H9 (cell line): ENCODE results near the gene CASP4. TPM values are rescaled to one million over a fixed set of nuclear protein-coding genes. Genes with fewer than 3 reads are reported as not detected.

Experiments used
- DNase-seq: peaks from one replicate; pipeline ENCODE4 v3.0.0-alpha.2; 2017
- H2AFZ ChIP-seq: one replicate; pipeline ENCODE4 v1.6.1; 2013; ENCODE audit warnings: mild to moderate bottlenecking, low read length, control low read depth, moderate library complexity
- H2AK5ac ChIP-seq: 2 replicates; pipeline ENCODE4 v1.6.1; 2013; ENCODE audit warnings: low read length, control low read depth, mixed read lengths; ENCODE audit not compliant: insufficient read length
- H2BK120ac ChIP-seq: one replicate; pipeline ENCODE4 v1.6.1; 2013; ENCODE audit warnings: low read depth, mild to moderate bottlenecking, low read length, control low read depth, inconsistent platforms; ENCODE audit not compliant: poor library complexity, severe bottlenecking
- H2BK12ac ChIP-seq: 2 replicates; pipeline ENCODE4 v1.6.1; 2013; ENCODE audit warnings: low read length, control low read depth, mixed read lengths, low read depth; ENCODE audit not compliant: insufficient read length
- H2BK15ac ChIP-seq: 2 replicates; pipeline ENCODE4 v1.6.1; 2013; ENCODE audit warnings: low read depth, low read length, control low read depth
- H2BK20ac ChIP-seq: one replicate; pipeline ENCODE4 v1.6.1; 2013; ENCODE audit warnings: low read depth, mild to moderate bottlenecking, low read length, control low read depth, inconsistent platforms; ENCODE audit not compliant: poor library complexity, severe bottlenecking
- H2BK5ac ChIP-seq: 2 replicates; pipeline ENCODE4 v1.6.1; 2013; ENCODE audit warnings: low read length, control low read depth, mixed read lengths; ENCODE audit not compliant: insufficient read length
- H3K14ac ChIP-seq: 2 replicates; pipeline ENCODE4 v1.6.1; 2013; ENCODE audit warnings: low read length, control low read depth; ENCODE audit not compliant: insufficient read depth
- H3K18ac ChIP-seq: 2 replicates; pipeline ENCODE4 v1.6.1; 2013; ENCODE audit warnings: low read depth, mild to moderate bottlenecking, mixed read lengths, low read length, control low read depth; ENCODE audit not compliant: insufficient read length
- H3K23ac ChIP-seq: 2 replicates; pipeline ENCODE4 v1.6.1; 2013; ENCODE audit warnings: low read length, control low read depth, mixed read lengths, low read depth; ENCODE audit not compliant: insufficient read length
- H3K23me2 ChIP-seq: 2 replicates; pipeline ENCODE4 v1.6.1; 2013; ENCODE audit warnings: low read depth, mild to moderate bottlenecking, mixed read lengths, low read length, control low read depth; ENCODE audit not compliant: insufficient read length, poor library complexity, severe bottlenecking
- H3K27ac ChIP-seq: 2 replicates; pipeline ENCODE4 v1.5.1; 2013; ENCODE audit warnings: low read length, control low read depth, mixed read lengths, low read depth; ENCODE audit not compliant: insufficient read length
- H3K27me3 ChIP-seq: 2 replicates; pipeline ENCODE4 v1.6.1; 2013; ENCODE audit warnings: low read length, control low read depth, inconsistent platforms; ENCODE audit not compliant: insufficient read depth
- H3K4ac ChIP-seq: 2 replicates; pipeline ENCODE4 v1.6.1; 2013; ENCODE audit warnings: low read depth, mild to moderate bottlenecking, control low read depth, inconsistent platforms, low read length, moderate library complexity
- H3K4me1 ChIP-seq: 2 replicates; pipeline ENCODE4 v1.6.1; 2013; ENCODE audit warnings: low read length, control low read depth, inconsistent platforms; ENCODE audit not compliant: insufficient read depth
- H3K4me2 ChIP-seq: 2 replicates; pipeline ENCODE4 v1.6.1; 2013; ENCODE audit warnings: low read length, control low read depth, mixed read lengths; ENCODE audit not compliant: insufficient read length, insufficient read depth
- H3K56ac ChIP-seq: 2 replicates; pipeline ENCODE4 v1.6.1; 2013; ENCODE audit warnings: low read depth, mild to moderate bottlenecking, mixed read lengths, low read length, control low read depth; ENCODE audit not compliant: insufficient read length
- H3K79me1 ChIP-seq: 2 replicates; pipeline ENCODE4 v1.6.1; 2013; ENCODE audit warnings: low read depth, mild to moderate bottlenecking, moderate library complexity, low read length, control low read depth, inconsistent platforms; ENCODE audit not compliant: insufficient read depth, poor library complexity, severe bottlenecking
- H3K79me2 ChIP-seq: 2 replicates; pipeline ENCODE4 v1.6.1; 2013; ENCODE audit warnings: low read length, control low read depth, inconsistent platforms; ENCODE audit not compliant: insufficient read depth
- H3K9ac ChIP-seq: 2 replicates; pipeline ENCODE4 v1.6.1; 2013; ENCODE audit warnings: low read length, control low read depth, mixed read lengths; ENCODE audit not compliant: insufficient read length; ENCODE audit errors: extremely low read depth
- H3K9me3 ChIP-seq: one replicate; pipeline ENCODE4 v1.6.1; 2013; ENCODE audit warnings: low read depth, low read length, inconsistent platforms; ENCODE audit not compliant: control insufficient read depth
- H3T11ph ChIP-seq: one replicate; pipeline ENCODE4 v1.6.1; 2013; ENCODE audit warnings: mild to moderate bottlenecking, low read length, control low read depth, inconsistent platforms
- H4K20me1 ChIP-seq: one replicate; pipeline ENCODE4 v1.6.1; 2013; ENCODE audit not compliant: control insufficient read depth, insufficient read length, insufficient read depth
- H4K5ac ChIP-seq: 2 replicates; pipeline ENCODE4 v1.6.1; 2013; ENCODE audit warnings: low read depth, mild to moderate bottlenecking, mixed read lengths, low read length, control low read depth; ENCODE audit not compliant: insufficient read length
- H4K8ac ChIP-seq: replicated peaks from 2 replicates; pipeline ENCODE4 v1.6.1; 2013; ENCODE audit warnings: low read length, control low read depth, mixed read lengths, low read depth; ENCODE audit not compliant: insufficient read length
- H4K91ac ChIP-seq: 2 replicates; pipeline ENCODE4 v1.6.1; 2013; ENCODE audit warnings: low read depth, mild to moderate bottlenecking, moderate library complexity, mixed read lengths, low read length, control low read depth; ENCODE audit not compliant: insufficient read length
- H3K27ac Mint-ChIP-seq, 3 experiments: 2 replicates in 2 of 3; 3 replicates in 1 of 3; pipeline ENCODE4 v1.8.0; 2020 to 2021; ENCODE audit warnings: mixed read lengths in 3 of 3, mild to moderate bottlenecking in 1 of 3, moderate library complexity in 1 of 3
- H3K27me3 Mint-ChIP-seq: 2 replicates; pipeline ENCODE4 v1.8.0; 2021; ENCODE audit warnings: low read depth, mild to moderate bottlenecking, moderate library complexity, mixed read lengths
- H3K36me3 Mint-ChIP-seq, 3 experiments: 2 replicates in 2 of 3; 3 replicates in 1 of 3; pipeline ENCODE4 v1.8.0; 2020 to 2021; ENCODE audit warnings: low read depth in 3 of 3, mixed read lengths in 3 of 3; ENCODE audit not compliant: insufficient read depth in 1 of 3
- H3K4me1 Mint-ChIP-seq, 2 experiments: 2 replicates each; pipeline ENCODE4 v1.8.0; 2020; ENCODE audit warnings: mixed read lengths in 2 of 2
- H3K4me3 Mint-ChIP-seq, 2 experiments: 2 replicates in 1 of 2; 3 replicates in 1 of 2; pipeline ENCODE4 v1.8.0; 2020 to 2021; ENCODE audit warnings: mild to moderate bottlenecking in 2 of 2, mixed read lengths in 2 of 2, moderate library complexity in 1 of 2
- H3K9me3 Mint-ChIP-seq, 2 experiments: 2 replicates in 1 of 2; 3 replicates in 1 of 2; pipeline ENCODE4 v1.8.0; 2020; ENCODE audit warnings: mild to moderate bottlenecking in 2 of 2, mixed read lengths in 2 of 2, moderate library complexity in 1 of 2
- CTCF ChIP-seq: fragments of 200-600 bp; sonication (generic); conservative IDR thresholded peaks from 3 replicates; pipeline ENCODE4 v1.8.0; 2021; ENCODE audit warnings: antibody characterized with exemption, mild to moderate bottlenecking
- WGBS: extraction: QIAGEN DNeasy Blood & Tissue Kit; methylation state at CpG from one replicate; pipeline ENCODE4 v1.1.7; 2013; ENCODE audit warnings: missing lambda C conversion rate, low lambda C conversion rate, mixed read lengths; ENCODE audit not compliant: insufficient read length; ENCODE audit errors: extremely low coverage; 5-methylcytosine and 5-hydroxymethylcytosine counted together
- total RNA-seq: library from RNA; stranded (reverse); gene quantifications from 2 replicates; pipeline ENCODE4 v1.2.1, GENCODE V29; 2021

CASP4 gene
- total RNA-seq, 1 experiment from 2014 or later: not detected

- no peak overlapping the region for H3K4me3 Mint-ChIP-seq
- no peak for TF ChIP-seq CTCF
- H3K23ac ChIP-seq: no peak overlapping the region
- H2BK20ac ChIP-seq: no peak overlapping the region
- H3K9me3 Mint-ChIP-seq: no peaks in the 10 kb centered on the region; a peak in 1 of 5 replicates
- H2BK15ac ChIP-seq: no peak overlapping the region
- H3K27me3 ChIP-seq: no peaks in the 10 kb centered on the region
- H3K79me1 ChIP-seq: no peaks in the 10 kb centered on the region
- no peak overlapping the region for H2BK120ac ChIP-seq
- H3K9me3 ChIP-seq: no peaks in the 10 kb centered on the region
- H3K23me2 ChIP-seq: no peaks in the 10 kb centered on the region
- H3K4me1 ChIP-seq: no peaks in the 10 kb centered on the region
- H3K18ac ChIP-seq: no peak overlapping the region
- H3K4me2 ChIP-seq: no peak overlapping the region
- H3K79me2 ChIP-seq: no peaks in the 10 kb centered on the region
- no peak overlapping the region for H3K4ac ChIP-seq
- H2AFZ ChIP-seq: no peak overlapping the region
- no peak overlapping the region for H4K8ac ChIP-seq
- no peaks in the 10 kb centered on the region for H3K4me1 Mint-ChIP-seq
- no CpG with 5 or more reads among the region's 3 CpGs for WGBS
- no peak overlapping the region for H3K9ac ChIP-seq
- no peak overlapping the region for H4K91ac ChIP-seq
- H3K56ac ChIP-seq: no peak overlapping the region
- H3K27ac Mint-ChIP-seq: no peak overlapping the region
- no peaks in the 10 kb centered on the region for H3K27me3 Mint-ChIP-seq
- no peaks in the 10 kb centered on the region for H4K20me1 ChIP-seq
- no peak overlapping the region for H2AK5ac ChIP-seq
- no peak overlapping the region for H3K27ac ChIP-seq
- no peak overlapping the region for H3K14ac ChIP-seq
- H3K36me3 Mint-ChIP-seq: no peaks in the 10 kb centered on the region
- no peak overlapping the region for H2BK5ac ChIP-seq
- DNase-seq: no peak
- no peak overlapping the region for H2BK12ac ChIP-seq
- no peak overlapping the region for H3T11ph ChIP-seq
- no peak overlapping the region for H4K5ac ChIP-seq
These were observed 56.3 kb downstream of the CASP4 start for GRCh38 chr11:104912102-104912501.
